NOMO-1 (cell line): ENCODE data around the gene RDH14.

Source experiments
- DNase-seq, 2 experiments: peaks; one replicate each; lab custom pipeline; 2025; ENCODE audit not compliant: unreplicated experiment in 2 of 2; lab: John Stamatoyannopoulos, UW

RDH14 gene

GRCh38 chr2:18525236-18525635 lies 35.2 kb downstream of the RDH14 start:
- DNase-seq, result no peak

GRCh38 chr2:18522484-18523146 lies 37.8 kb downstream of the RDH14 start:
- DNase-seq, result no peak

GRCh38 chr2:18520451-18521425 lies 39.7 kb downstream of the RDH14 start:
- DNase-seq, result peak in 1 of 2 experiments; percentile 25

- DNase-seq, result no peak
These were observed 40.5 kb downstream of the RDH14 start for GRCh38 chr2:18519914-18520450.

- DNase-seq, result no peak
These were observed 42.0 kb downstream of the RDH14 start for GRCh38 chr2:18518116-18519111.

- DNase-seq, result no peak
These were observed 43.1 kb downstream of the RDH14 start for GRCh38 chr2:18517386-18517785.

GRCh38 chr2:18516112-18516511 lies 44.3 kb downstream of the RDH14 start:
- no peak for DNase-seq

- no peak for DNase-seq
These were observed 45.7 kb downstream of the RDH14 start for GRCh38 chr2:18514526-18515461.

GRCh38 chr2:18510775-18511174 lies 49.7 kb downstream of the RDH14 start:
- DNase-seq, result no peak

GRCh38 chr2:18506883-18507509 lies 53.5 kb downstream of the RDH14 start:
- DNase-seq, result peak in 1 of 2 experiments; percentile 32

- no peak for DNase-seq
These were observed 54.6 kb downstream of the RDH14 start for GRCh38 chr2:18505703-18506341.
